G401.6 (cell line): Measurements from ENCODE around the gene GALNTL6.

ENCODE experiments used
- FAIRE-seq: peaks from 2 replicates; lab custom pipeline; 2012; peaks lifted over from hg19 to GRCh38; lab: Jason Lieb, UNC

GALNTL6 gene

DNA sequence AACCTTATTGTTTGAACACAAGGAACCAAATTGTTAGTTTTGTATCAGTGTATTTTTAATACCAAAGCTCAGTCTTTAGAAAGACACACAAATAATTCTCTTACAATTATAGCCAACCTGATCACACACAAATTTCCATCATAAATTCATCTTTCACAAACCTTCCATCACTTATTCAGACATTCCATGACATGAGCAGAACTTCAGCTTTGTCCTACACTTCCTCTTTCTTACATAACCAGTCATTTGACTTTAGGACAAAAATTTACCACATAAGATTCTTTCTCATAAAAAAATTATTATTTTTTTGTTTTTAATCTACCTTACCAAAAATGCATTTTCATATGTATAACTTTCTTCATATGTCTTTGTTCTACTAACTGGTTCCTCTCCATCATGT lies 312.2 kb downstream of the GALNTL6 start:
- FAIRE-seq: no peak

GRCh38 chr4:172127168-172127567 lies 314.0 kb downstream of the GALNTL6 start:
- FAIRE-seq: no peak

- FAIRE-seq: no peak
Observed at GRCh38 chr4:172129593-172129992, 316.4 kb downstream of the GALNTL6 start.

- FAIRE-seq: no peak
Observed at GRCh38 chr4:172134521-172134920, 321.3 kb downstream of the GALNTL6 start.

GRCh38 chr4:172141025-172141424 lies 327.8 kb downstream of the GALNTL6 start:
- no peak for FAIRE-seq

DNA sequence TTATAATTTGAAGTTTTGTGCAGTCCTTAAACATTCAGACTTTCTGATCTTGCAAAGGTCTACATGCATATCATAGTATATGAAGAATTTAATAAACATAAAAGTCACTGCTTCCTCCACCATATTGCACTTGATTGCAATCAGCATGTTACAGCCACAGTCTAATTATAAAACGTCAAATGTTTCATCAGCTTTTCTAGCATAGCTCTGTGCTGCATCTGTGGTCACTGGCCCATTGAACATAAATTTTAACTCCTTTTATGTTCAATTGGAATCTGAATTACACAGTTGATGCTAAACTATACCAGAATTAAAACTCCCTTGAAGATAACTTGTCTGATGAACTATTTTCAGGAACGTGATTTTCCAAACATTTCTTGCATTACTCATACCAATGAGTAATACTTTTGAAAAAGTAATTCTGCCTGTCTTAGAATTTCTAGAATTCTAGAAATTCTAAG lies 329.1 kb downstream of the GALNTL6 start:
- FAIRE-seq: no peak

- FAIRE-seq: no peak
Observed at GRCh38 chr4:172143605-172144314, 330.6 kb downstream of the GALNTL6 start.

DNA sequence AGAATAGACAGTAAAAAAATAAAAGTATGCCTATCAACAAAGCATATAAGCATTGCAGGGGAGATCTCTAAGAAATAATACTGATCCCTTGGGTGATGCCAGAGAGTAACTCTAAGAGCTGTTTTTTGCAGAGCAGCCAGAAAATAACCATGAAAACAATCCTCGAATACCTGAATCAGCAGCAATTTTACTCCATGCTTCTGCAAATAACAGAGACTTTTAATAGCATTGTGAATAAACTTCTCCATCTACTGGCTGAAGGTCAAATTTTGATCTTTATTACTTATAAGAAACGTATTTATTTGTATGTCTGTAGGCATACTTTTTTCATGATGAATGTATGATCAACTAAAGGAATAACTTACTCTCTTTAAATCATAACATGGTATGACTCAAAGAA lies 334.5 kb downstream of the GALNTL6 start:
- FAIRE-seq: no peak

DNA sequence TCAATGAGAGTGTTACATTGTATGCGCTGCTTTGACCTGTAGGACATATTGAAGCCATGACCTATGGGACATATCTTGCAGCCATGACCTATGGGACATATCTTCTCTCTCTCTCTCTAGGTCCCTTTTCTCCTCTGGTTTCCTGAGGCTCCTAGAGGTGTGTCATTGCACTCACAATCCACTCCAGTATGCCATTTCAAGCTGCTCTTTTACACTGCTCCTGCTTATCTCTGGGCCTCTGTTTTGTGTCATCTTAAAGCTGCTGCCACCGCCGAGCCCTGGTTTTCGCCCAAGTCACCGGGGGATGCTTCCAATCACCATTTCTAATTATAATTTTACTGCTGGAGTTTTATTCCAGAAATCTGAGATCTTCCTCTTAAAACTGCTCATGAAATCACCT lies 336.1 kb downstream of the GALNTL6 start:
- no peak for FAIRE-seq

GRCh38 chr4:172152284-172152683 lies 339.1 kb downstream of the GALNTL6 start:
- FAIRE-seq: no peak

- FAIRE-seq: no peak
Observed at GRCh38 chr4:172153719-172154118, 340.5 kb downstream of the GALNTL6 start.

DNA sequence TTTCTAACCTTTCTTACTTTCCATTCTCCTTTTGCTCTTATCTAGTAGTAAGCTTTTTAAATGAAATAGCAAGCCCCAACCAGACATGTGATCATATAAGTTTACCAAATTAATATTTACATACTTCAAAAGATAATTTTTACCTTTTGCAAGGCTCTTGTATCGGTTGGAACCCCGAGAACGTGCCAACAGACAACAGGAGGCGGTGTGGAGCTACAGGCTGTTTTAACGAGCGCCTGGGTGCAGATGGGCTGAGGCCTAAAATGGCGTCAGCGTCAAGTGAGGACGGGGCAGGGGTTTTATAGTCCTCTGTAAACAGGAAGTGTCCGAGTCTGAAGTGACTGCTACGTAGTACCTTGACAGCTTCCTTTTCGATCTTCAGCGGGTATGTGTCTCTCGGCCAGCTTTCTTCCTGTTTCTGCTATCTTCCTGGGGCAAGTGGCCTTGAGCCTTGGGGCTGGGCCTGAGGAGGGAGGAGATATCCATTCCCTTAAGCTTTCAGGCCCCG lies 342.7 kb downstream of the GALNTL6 start:
- no peak for FAIRE-seq

DNA sequence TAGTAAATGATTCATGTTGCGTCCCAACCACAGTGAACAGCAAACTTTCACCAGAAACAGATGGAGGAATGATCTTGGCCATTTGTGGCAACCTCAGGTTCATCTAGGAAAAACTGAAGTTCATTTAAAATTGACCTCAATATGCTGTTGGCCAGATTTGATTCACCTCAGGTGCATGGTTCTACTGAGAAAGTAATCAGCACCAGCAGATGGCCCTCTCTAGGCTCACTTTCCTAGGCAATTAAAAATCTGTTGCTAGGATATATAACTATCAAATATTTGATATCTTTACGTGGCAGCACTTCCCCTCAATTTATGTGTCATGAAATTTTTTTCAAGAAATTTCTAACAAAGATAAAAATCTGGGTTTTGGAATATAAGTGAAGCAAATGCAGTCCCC lies 344.7 kb downstream of the GALNTL6 start:
- FAIRE-seq: no peak

GRCh38 chr4:172163215-172163614 lies 350.0 kb downstream of the GALNTL6 start:
- no peak for FAIRE-seq

- no peak for FAIRE-seq
Observed at GRCh38 chr4:172168888-172169287, 355.7 kb downstream of the GALNTL6 start.

DNA sequence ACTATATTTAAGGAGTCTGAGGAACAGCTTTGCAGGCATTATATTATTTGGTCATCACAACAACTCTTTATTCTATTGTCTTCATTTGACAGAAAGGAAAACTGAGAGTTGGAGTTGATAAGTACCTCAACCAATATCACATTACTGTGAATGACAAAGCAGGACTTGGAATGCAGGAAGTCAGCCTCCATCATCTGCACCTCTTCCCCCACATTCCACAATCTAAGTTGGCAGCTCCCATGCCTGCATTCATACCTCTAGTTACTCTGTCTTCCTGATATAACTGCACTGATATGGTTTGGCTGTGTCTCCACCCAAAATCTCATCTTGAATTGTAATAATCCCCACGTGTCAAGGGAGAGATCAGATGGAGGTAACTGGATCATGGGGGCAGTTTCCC lies 356.7 kb downstream of the GALNTL6 start:
- FAIRE-seq: no peak

- no peak for FAIRE-seq
Observed at GRCh38 chr4:172173206-172173605, 360.0 kb downstream of the GALNTL6 start.

DNA sequence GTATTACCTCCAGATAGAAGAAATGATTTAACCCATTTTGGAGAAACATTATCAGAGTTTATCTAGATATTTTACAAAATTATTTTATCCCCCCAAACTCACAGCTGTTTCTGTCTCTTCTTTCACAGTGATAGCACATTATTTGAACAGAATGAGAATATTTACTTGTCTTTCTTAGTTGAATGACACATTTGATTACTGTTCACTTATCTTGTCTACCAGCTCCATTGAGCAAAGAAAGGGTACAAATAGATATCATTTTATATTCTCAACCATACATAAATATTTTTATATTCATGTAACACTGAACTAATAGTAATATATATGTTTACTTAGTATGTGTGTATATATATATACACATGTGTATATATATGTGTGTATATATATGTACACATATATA lies 364.2 kb downstream of the GALNTL6 start:
- no peak for FAIRE-seq

DNA sequence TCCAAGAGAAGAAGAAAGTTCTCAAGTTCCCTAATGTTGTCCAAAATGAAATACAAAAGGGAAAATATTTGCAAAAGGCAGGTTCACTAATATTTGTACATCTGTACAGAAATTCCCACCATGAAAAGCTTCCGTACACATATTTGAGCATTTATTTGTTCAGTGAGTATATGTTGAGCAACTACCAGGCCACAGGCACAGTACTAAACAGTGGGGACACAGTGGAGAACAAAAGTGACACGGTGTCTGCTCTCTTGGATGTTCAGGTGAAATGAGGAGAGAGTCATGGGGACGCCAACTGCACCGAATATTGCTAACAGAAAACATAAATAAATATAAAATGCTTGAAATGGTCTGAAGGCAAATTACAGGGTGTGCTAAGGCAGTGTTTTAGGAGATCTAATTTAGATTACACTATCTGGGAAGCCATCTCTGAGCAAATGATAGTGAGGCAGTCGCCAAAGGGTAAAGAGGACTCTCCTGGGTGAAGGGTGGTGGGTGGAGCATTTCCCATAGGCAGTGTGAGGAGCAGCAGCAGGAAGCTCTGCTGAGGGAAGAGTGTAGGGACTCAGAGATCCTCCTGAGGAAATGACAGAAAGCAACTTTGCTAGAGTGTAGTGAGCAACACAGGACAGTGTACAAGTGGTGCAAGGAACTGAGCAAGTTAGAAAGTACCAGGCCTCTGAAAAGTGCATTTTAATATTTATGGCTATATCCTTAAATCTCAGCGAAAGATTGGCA lies 375.2 kb downstream of the GALNTL6 start:
- FAIRE-seq: no peak

- peak; percentile 30 for FAIRE-seq
Observed at GRCh38 chr4:172202480-172203076, 389.4 kb downstream of the GALNTL6 start.

- FAIRE-seq: no peak
Observed at GRCh38 chr4:172207258-172207657, 394.1 kb downstream of the GALNTL6 start.

GRCh38 chr4:172207886-172208285 lies 394.7 kb downstream of the GALNTL6 start:
- no peak for FAIRE-seq

- FAIRE-seq: no peak
Observed at GRCh38 chr4:172220679-172221078, 407.5 kb downstream of the GALNTL6 start.
